ENCODE data around the gene HPN.

DNA sequence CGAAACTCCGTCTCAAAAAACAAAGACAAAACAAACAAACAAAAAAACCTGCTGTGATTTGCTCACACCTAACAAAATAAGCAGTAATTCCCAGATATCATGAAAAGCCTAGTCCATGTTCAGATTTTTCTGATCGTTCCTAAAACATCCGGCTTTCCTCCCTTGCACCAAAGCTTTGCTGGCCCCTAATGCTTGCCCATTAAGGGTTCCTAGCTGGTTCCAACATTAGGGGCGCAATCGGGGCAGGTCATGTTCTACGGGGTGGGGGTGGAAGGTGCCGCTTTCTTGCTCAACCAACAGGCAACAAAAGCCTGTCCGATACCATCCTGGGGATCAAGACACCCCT lies 48.6 kb downstream of the HPN start:
- TF ChIP-seq CTCF (conservative IDR thresholded peaks at IDR 0.05; ENCODE audit: low read length) (no peak), EZH2phosphoT487 (IDR thresholded peaks at IDR 0.05; ENCODE audit: borderline replicate concordance) (no peak)

Data from Loucy (cell line).